GM23338 (cell line): ENCODE data around the gene CD86. TPM values are rescaled to one million over a fixed set of nuclear protein-coding genes. Genes with fewer than 3 reads are reported as not detected.

Source experiments
- ATAC-seq: fragments of 200-7000 bp; cut with Tn5 transposase; 3 replicates; pipeline ENCODE4 v1.9.1; 2020
- DNase-seq: peaks from one replicate; pipeline ENCODE4 v3.0.0-alpha.2; 2015; ENCODE audit warnings: low spot score
- H2AFZ ChIP-seq: fragments of 200-600 bp; sonication (generic); 2 replicates; pipeline ENCODE4 v1.8.0; 2016; ENCODE audit warnings: antibody characterized with exemption, mild to moderate bottlenecking, moderate library complexity
- H3F3A ChIP-seq: fragments of 200-600 bp; sonication (generic); replicated peaks from 2 replicates; pipeline ENCODE4 v1.8.0; 2017; ENCODE audit warnings: antibody characterized with exemption, mixed run types, low read depth
- H3K27ac ChIP-seq: fragments of 200-600 bp; sonication (generic); 2 replicates; pipeline ENCODE4 v1.6.1; 2016; ENCODE audit warnings: low read depth
- H3K27me3 ChIP-seq: fragments of 200-600 bp; sonication (generic); 2 replicates; pipeline ENCODE4 v1.8.0; 2016; ENCODE audit warnings: mild to moderate bottlenecking, mixed run types, moderate library complexity; ENCODE audit not compliant: insufficient read depth
- H3K36me3 ChIP-seq: fragments of 200-600 bp; sonication (generic); 2 replicates; pipeline ENCODE4 v1.8.0; 2016; ENCODE audit warnings: mild to moderate bottlenecking; ENCODE audit not compliant: insufficient read depth
- H3K4me1 ChIP-seq: fragments of 200-600 bp; sonication (generic); 2 replicates; pipeline ENCODE4 v1.8.0; 2016; ENCODE audit warnings: mild to moderate bottlenecking, moderate library complexity; ENCODE audit not compliant: insufficient read depth
- H3K4me2 ChIP-seq: fragments of 200-600 bp; sonication (generic); 2 replicates; pipeline ENCODE4 v1.7.1; 2017; ENCODE audit warnings: mixed run types
- H3K4me3 ChIP-seq: fragments of 200-600 bp; sonication (generic); 2 replicates; pipeline ENCODE4 v1.6.1; 2016; ENCODE audit warnings: mixed run types
- H3K79me2 ChIP-seq: fragments of 200-600 bp; sonication (generic); replicated peaks from 2 replicates; pipeline ENCODE4 v1.8.0; 2017; ENCODE audit warnings: mild to moderate bottlenecking; ENCODE audit not compliant: insufficient read depth
- H3K9me2 ChIP-seq: fragments of 200-600 bp; sonication (generic); 2 replicates; pipeline ENCODE4 v1.8.0; 2017; ENCODE audit not compliant: insufficient read depth
- H4K20me1 ChIP-seq: fragments of 200-600 bp; sonication (generic); replicated peaks from 2 replicates; pipeline ENCODE4 v1.8.0; 2017; ENCODE audit warnings: mild to moderate bottlenecking; ENCODE audit not compliant: insufficient read depth
- H3K27ac Mint-ChIP-seq: 2 replicates; pipeline ENCODE4 v1.8.0; 2020; ENCODE audit warnings: inconsistent platforms, mild to moderate bottlenecking, moderate library complexity, mixed read lengths
- H3K27me3 Mint-ChIP-seq: 3 replicates; pipeline ENCODE4 v1.8.0; 2022; ENCODE audit warnings: low read depth, mild to moderate bottlenecking, moderate library complexity, mixed read lengths, inconsistent platforms; ENCODE audit not compliant: insufficient read depth, poor library complexity
- H3K36me3 Mint-ChIP-seq: 3 replicates; pipeline ENCODE4 v1.8.0; 2021; ENCODE audit warnings: low read depth, mild to moderate bottlenecking, inconsistent platforms, moderate library complexity, mixed read lengths
- H3K4me1 Mint-ChIP-seq: 3 replicates; pipeline ENCODE4 v1.8.0; 2020; ENCODE audit warnings: mild to moderate bottlenecking, inconsistent platforms, mixed read lengths
- H3K4me3 Mint-ChIP-seq: 3 replicates; pipeline ENCODE4 v1.8.0; 2021; ENCODE audit warnings: moderate library complexity, mild to moderate bottlenecking, inconsistent platforms, mixed read lengths
- H3K9me3 Mint-ChIP-seq: 3 replicates; pipeline ENCODE4 v1.8.0; 2020; ENCODE audit warnings: moderate library complexity, mild to moderate bottlenecking, inconsistent platforms, mixed read lengths
- REST ChIP-seq: IDR thresholded peaks from one replicate; pipeline ENCODE4 v1.6.1; 2018; ENCODE audit warnings: antibody characterized with exemption; ENCODE audit not compliant: unreplicated experiment
- STAT1 ChIP-seq: IDR thresholded peaks from one replicate; pipeline ENCODE4 v1.6.1; 2016; ENCODE audit warnings: antibody characterized with exemption; ENCODE audit not compliant: unreplicated experiment
- ZNF331 ChIP-seq: fragments of 250-450 bp; sonication (Bioruptor Pico); IDR thresholded peaks from 2 replicates; pipeline ENCODE4 v1.5.0; 2020; ENCODE audit warnings: low read depth, mild to moderate bottlenecking, moderate library complexity
- polyA plus RNA-seq: library from polyadenylated mRNA; unstranded; fragments of >200 nt; fragmentation: Nextera tagmentation; extraction: Ambion mirVana; gene quantifications from 2 replicates; pipeline ENCODE4 v1.2.1, GENCODE V29; 2016
- total RNA-seq: library from RNA; depleted of rRNA; stranded (reverse); fragments of >200 nt; shearing (Covaris generic); gene quantifications from 2 replicates; pipeline ENCODE4 v1.2.3, GENCODE V29; 2014

CD86 gene
- total and polyA plus RNA-seq, 2 experiments from 2014 or later: 0.97 TPM; not detected in 1

GRCh38 chr3:122074621-122075265 is 19.6 kb downstream of the CD86 start:
- H3K4me1 Mint-ChIP-seq: peaks cover 1% of the 10 kb centered on the region; the same call in 1 of the 3 replicates
- Histone ChIP-seq H3K4me1 (no peaks in the 10 kb centered on the region), H3K4me3 (no peak overlapping the region), H3K79me2 (no peaks in the 10 kb centered on the region), H4K20me1 (no peaks in the 10 kb centered on the region), H2AFZ (no peak overlapping the region), H3K4me2 (no peak overlapping the region), H3K27ac (no peak overlapping the region), H3K27me3 (no peaks in the 10 kb centered on the region), H3K9me2 (peaks cover 13% of the 10 kb centered on the region; the same call in 1 of the 2 replicates), H3F3A (no peaks in the 10 kb centered on the region), H3K36me3 (no peaks in the 10 kb centered on the region)
- TF ChIP-seq ZNF331 (CRISPR knock-in tag): no peak
- TF ChIP-seq REST: no peak
- no peak overlapping the region for H3K4me3 Mint-ChIP-seq
- no peaks in the 10 kb centered on the region for H3K9me3 Mint-ChIP-seq
- no peak overlapping the region for H3K27ac Mint-ChIP-seq
- peaks cover 7% of the 10 kb centered on the region for H3K27me3 Mint-ChIP-seq
- no peak for ATAC-seq
- DNase-seq: no peak
- no peaks in the 10 kb centered on the region for H3K36me3 Mint-ChIP-seq

- Mint-ChIP-seq H3K4me1 (peaks cover 3% of the 10 kb centered on the region; the same call in 1 of the 3 replicates), H3K4me3 (no peak overlapping the region), H3K27me3 (peaks cover 10% of the 10 kb centered on the region), H3K36me3 (no peaks in the 10 kb centered on the region), H3K9me3 (no peaks in the 10 kb centered on the region), H3K27ac (no peak overlapping the region)
- no peaks in the 10 kb centered on the region for H3K4me1 ChIP-seq
- H3K36me3 ChIP-seq: no peaks in the 10 kb centered on the region
- DNase-seq (no peak), ATAC-seq (no peak)
- H3K79me2 ChIP-seq: no peaks in the 10 kb centered on the region
- TF ChIP-seq STAT1: no peak
- no peaks in the 10 kb centered on the region for H4K20me1 ChIP-seq
- 0 out of 2 replicates have a peak, but pooled peaks cover 10% of the 10 kb centered on the region for H3K9me2 ChIP-seq
- no peak overlapping the region for H2AFZ ChIP-seq
- H3K27ac ChIP-seq: no peak overlapping the region
- H3K4me3 ChIP-seq: no peak overlapping the region
- no peaks in the 10 kb centered on the region for H3K27me3 ChIP-seq
- no peak overlapping the region for H3K4me2 ChIP-seq
- H3F3A ChIP-seq: no peaks in the 10 kb centered on the region
Measured at GRCh38 chr3:122076491-122077292, 21.5 kb downstream of the CD86 start.
